NCI-H526 (cell line): Measurements from ENCODE around the gene TSPOAP1.

Experiments
- DNase-seq, 2 experiments: peaks; one replicate each; lab custom pipeline; 2025; lab: John Stamatoyannopoulos, UW

TSPOAP1 gene

GRCh38 chr17:58329035-58329809 is 627 bp upstream of the TSPOAP1 start:
- peak in 1 of 2 experiments; percentile 12 for DNase-seq

GRCh38 chr17:58327363-58328194 is 1.0 kb downstream of the TSPOAP1 start:
- DNase-seq = peak in 1 of 2 experiments; percentile 17

- no peak for DNase-seq
Observed at GRCh38 chr17:58326609-58327362, 1.8 kb downstream of the TSPOAP1 start.

DNA sequence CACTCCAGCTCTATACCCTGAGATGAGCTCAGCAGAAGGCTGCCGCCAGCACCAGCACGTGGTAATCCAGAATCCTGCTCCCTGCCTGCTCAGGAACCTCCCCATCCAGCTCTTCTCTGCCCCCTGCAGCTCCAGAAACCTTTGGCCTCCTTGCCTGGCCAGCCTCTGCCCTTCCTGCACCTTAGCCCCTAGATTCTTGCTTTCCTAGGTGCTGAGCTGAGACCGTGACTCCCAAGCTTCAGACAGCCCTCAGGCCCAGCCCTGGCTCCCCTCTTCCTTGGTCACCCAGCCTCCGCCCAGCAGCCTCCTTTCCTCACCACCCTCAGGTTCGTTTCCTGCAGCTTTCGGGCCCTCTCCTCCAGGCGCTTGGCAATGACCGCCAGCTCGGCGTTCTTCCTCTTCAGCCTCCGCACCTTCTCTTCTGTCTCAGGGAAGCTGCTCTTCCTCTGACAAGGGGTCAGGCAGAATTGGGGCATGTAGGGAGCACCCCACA is 2.6 kb downstream of the TSPOAP1 start:
- DNase-seq = no peak

- peak; percentile 97 to 98 for DNase-seq
Observed at GRCh38 chr17:58325289-58325726, 3.3 kb downstream of the TSPOAP1 start.

GRCh38 chr17:58324409-58325288 is 3.9 kb downstream of the TSPOAP1 start:
- peak; percentile 67 to 93 for DNase-seq

DNA sequence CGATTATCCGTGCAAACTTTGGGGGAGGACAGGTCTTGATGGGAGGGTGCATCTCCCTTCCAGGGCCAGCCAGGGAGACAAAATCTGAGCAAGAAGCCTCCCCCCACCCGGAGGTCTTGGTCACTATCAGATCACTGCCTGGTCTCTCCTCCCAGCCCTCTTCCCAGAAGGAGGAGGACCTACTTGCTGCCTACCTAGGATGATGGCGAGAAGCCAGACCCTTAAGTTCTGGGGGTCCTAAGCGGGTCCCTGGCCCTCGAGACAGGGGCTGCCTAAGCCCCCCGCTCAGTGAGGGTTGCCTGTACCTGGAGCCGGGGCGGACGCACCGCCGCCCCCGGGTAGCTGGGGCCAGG is 4.6 kb downstream of the TSPOAP1 start:
- peak in 1 of 2 experiments; percentile 41 for DNase-seq

DNA sequence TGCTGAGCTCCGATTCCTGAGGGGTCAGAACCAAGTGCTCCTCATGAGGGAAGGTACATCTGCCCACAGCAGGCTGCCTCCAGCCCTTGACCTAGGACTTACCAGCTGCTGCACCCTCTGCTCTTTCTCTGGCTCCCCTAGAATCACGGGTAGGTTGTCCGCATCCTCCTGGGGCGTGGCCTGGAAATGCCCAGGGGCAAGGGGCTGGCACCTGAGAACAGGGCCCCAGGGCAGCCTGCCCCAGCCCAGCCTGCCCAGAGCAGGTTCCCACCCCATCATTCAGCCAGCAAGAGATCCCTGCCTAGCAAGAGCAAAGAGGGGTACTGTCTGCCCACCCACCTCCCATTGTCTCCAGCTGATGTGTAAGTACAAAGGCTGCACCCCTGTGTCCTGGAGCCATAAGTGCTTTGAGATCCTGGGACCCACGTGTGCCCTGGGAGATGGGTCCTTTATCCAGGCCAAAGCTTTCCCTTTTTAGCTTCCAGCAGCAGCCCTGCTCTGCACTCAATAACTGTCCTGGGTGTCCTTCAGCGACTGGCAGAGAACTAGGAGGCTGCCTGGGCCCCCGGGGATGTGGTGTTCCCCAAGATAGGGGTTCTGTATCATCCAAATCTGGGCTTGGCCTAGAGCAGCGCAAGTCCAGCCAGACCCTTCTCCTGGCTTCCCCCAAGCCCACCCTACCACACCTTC is 5.1 kb downstream of the TSPOAP1 start:
- peak in 1 of 2 experiments; percentile 41 for DNase-seq

DNA sequence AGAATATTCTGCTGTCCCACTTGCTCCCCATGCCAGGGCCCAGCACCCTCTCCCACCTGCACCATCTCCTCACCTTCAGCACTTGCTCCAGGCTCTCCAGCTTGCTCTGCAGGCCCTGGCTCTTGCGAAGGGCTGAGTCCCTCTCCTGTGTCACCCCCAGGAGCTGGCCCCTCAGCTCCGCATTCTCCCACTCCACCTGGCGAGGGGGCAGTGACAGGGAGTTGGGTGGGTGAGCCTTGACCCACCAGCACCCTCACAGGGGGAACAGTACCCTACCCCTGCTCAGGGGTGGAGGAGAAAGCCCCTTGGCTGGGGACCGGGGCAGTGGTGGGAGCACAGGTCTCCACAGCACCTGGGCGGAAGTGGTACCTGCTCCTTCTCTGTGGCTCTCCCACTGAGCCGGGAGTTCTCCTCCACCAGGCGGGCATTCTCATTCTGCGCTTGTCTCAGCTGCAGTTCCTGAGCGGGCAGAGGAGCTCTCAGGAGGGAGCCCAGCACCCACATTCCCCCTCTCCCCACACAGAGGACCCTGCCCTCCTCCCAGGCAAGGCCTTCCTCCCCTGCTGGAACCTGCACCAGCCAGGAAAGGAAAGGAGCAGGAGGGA is 5.9 kb downstream of the TSPOAP1 start:
- DNase-seq = no peak

DNA sequence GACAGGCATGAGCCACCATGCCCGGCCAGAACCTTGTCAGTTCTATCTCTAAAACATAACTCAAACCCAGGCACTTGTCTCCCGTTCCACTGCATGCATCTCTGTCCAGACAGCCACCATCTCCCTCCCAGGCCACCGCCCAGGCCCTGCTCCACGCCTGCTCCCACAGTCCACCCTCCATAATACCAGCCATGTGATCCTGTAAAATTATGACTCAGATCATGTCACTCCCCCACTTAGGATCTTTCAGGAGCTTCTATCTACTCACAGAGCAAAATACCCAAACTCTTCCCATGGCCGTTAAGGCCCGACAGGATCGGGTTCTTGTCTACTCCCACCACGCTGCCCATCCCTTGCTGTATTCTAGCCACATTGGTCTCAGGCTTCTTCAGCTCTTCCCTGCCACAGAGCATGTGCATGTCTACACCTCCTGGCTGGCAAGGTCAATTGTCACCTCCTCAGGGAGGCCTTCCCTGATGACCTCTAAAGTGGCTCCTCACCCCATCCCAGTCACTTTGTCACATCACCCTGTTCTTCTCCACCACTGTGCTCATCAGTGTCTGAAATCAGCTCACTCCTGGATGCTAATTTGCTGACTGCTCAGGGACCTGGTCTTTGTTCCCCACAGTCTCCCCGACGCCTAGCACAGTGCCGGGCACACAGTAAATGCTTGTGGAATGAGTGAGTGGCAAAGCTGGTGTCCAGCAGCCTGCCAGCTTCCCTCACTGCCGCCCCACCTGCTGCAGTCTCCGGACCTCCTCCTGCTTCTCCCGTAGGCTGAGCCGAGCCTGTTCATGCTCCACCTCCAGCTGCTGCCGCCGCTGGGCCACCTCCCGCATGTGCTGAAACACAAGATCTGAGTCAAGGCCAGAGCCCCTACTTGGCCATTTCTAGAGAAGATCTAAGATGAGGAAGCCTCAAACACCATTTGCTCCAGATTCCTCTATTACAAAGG is 6.7 kb downstream of the TSPOAP1 start:
- DNase-seq = no peak

- DNase-seq = no peak
Observed at GRCh38 chr17:58320570-58321323, 7.8 kb downstream of the TSPOAP1 start.

DNA sequence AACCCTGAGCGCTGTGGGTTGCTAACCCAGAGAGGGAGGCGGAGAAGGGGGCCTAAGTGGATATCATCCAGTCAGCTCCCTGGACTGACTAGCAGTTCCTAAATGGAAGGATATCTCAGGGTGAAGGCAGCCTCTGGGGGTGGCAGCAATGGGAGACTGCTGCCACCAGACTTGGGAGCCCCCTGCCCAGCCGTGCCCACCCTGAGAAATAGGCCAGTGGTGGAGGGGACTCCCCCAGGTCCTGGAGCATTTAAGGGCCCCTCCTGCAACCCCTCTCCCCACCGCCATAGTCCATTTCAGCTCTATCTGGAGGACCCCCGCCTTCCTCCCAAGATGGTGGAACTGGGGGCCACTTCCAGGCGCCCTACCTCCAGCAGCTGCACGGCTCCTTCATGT is 8.4 kb downstream of the TSPOAP1 start:
- no peak for DNase-seq

DNA sequence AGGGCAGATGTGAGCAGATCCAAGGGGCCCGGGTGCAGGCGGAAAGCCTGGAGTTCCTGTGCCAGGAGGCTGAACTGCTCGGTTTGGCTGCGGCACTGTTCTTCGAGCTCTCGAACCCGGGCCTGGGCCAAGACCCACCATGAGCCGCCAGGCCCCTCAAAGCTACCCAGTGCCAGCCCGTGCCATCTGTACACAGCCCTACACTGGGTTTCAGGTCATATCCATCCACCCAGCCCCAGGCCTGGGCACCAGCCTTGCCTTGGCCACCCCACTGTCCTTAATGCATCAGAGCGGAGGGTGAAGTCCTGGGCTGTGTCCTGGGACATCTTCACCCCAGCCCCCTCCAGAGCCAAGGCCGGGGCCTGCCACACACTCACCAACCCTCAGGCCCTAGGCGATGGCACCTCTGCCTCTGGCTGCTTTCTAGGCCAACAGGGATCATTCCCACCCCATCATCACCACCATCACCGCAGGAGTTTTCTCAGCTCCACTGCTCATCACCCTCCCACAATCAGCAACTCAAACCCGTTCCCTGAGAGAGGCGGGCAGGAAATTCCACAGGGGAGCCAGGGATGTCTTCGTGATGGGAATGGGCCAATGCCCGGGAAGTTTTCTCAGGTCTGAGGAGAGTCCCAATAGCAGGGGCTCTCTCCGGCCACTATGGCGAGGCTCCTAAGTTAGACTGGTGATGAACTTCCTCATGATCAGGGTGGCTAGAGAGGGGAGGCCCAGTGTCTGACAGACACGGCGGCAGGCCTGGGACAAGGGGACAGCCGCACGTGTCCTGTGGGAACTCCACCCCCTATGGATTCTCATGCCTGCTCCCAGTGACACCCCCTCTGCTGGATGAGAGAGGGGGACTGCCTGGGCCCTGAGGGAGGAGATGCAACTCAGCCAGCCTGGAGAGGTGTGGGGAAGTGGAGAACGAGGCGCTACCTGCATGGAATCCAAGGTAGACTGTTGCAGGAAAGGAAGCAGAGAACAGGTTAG is 9.1 kb downstream of the TSPOAP1 start:
- no peak for DNase-seq

- DNase-seq = no peak
Observed at GRCh38 chr17:58318627-58319172, 9.9 kb downstream of the TSPOAP1 start.

DNA sequence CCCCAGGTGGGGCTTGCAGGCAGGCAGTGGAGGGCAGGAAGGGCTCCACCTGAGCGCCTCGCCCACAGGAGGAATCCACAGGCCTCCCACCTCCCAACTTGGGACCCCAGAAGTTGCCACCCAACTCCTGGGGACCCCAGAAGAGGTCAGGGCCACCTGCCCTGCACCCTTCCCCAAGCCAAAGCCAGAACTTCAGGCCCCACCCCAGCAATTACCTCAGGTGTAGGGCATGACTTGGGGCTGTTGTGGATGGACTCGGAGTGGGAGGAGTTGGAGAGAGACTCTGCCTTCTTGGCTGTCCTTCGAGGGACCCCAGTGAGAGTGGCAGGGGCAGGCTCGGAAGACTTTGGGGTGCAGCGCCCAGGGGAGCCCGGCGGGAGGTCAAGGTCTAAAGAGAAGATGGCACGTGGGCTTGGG is 10.5 kb downstream of the TSPOAP1 start:
- DNase-seq = peak in 1 of 2 experiments; percentile 37

DNA sequence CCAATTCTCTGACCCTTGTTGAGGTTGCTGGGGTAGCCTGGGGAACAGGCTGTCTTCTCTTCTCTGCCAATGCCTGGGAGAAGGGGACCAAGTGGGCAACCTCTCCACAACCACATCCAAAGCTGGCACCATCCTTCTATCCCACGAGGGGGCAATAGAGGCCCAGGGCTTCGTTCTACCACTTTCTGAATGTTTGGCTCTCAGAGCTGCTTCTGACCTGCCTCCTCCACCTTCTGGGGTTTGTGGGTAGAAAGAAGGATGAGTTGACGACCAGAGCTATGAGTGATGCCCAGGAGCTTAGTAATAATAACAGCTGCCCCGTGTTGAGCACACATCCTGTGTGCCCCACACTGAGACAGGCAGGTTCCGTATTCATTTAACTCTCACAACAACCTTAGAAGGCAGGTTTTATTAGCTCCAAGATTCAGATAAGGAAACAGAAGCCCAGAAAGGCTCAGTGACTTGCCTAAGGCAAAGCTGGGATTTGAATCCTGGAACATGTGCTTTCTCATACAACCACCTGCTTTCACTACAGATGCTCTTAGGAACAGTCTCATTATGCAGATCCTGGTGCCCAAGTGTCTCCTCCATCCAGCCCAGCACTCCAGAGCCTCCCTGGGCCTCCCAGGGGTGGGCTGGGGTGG is 11.1 kb downstream of the TSPOAP1 start:
- DNase-seq = peak; percentile 80 to 88
